GM21619 (cell line): ENCODE results near the gene SYK.
A peak's percentile ranks its signal among the peaks of the same experiment; 100 is the strongest.
"Not testable (repeated sequence)": the region's sequence is repeated elsewhere in the genome, so short reads cannot be mapped to it uniquely, and the experiment has no call there.

Source experiments
- ATAC-seq: cut with Tn5 transposase; IDR thresholded peaks from one replicate; pipeline ENCODE4 v1.9.1; 2021; ENCODE audit not compliant: unreplicated experiment

The SYK gene

DNA sequence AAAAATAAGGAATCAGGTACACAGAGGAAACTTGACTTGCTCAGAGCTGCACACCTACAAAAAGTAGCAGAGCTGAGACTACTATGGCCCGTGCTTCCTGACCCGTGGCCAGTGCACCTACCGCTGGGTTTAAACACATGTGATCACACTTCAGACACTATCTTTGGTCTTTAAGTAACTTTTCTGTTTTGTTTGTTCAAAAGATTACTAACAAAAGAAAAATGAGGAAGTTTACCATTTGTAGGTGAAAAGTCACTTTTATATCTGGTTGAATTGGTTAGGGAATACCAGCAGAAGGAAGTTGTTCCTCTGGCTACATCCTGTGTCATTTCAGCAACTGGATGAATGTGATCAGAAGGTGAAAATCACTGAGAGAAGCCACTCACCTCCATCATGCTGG, 6.5 kb upstream of the SYK start:
- ATAC-seq, result no peak

GRCh38 chr9:90795871-90796317, 5.7 kb upstream of the SYK start:
- ATAC-seq, result peak; percentile 39

DNA sequence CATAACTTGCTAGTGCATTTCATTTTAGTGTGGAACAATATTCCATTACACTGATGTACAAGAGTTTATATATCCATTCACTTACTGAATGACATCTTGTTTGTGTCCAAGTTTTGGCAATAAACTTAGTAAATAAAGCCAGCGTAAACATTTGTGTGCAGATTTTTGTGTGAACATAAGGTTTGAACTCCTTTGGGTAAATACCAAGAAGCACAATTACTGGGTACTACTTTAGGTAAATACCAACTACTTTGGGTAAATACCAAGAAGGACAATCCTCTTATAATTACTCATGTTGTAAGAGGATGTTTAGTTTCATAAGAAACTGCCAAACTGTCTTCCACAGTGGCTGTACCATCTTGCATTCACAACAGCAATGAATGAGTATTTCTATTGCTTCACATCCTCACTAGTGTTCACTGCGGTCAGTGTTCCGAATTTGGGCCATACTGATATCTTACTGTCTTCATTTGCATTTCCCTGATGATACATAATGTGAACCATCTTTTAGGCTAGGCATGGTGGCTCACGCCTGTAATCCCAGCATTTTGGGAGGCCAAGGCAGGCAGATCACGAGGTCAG, 2.3 kb upstream of the SYK start:
- no peak for ATAC-seq

DNA sequence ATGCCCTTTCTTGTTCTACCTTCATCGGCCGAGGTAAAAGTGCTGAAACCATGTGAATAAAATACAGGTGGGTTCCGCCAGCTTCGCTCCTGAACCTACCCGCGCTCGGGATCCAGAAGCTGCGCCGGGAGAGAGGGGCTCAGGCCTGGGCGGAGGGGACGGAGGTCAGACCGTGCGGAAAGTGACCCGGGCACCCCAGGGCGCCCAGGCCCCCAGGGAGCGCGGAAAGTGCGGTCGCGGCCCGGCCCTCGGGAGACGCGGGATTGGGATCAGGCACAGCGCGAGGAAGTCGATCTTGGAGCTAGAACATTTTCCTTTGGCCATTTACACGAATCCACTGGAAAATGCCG, 329 bp downstream of the SYK start:
- peak; percentile 5 for ATAC-seq

DNA sequence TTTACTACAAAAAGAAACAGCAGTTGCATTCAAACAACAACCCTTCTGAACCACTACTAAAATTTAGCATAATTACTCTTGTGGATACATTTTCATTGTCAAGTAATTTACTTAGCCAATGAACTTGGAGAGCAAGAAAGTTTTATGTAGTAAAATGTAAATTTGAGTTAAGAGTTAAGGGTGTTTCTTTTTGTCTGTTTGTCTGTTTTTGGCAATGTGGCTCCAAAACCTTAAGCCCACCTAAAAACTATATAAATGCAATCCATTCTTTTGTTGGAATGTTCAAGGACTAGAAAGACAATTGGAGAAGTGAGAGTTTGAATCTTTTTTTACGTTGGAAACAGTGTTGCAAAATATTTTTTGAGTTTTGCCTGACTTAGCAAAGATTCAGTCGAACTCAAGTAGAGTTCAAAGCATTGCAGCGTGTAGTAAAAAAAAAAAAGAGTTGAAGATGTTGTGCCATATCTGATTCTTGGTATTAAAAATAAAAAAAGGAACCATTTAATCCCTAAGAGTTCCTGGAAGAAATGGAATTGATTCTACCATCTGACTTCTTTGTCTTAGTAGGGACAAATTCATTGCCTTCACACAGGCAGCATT, 867 bp downstream of the SYK start:
- ATAC-seq, result no peak

DNA sequence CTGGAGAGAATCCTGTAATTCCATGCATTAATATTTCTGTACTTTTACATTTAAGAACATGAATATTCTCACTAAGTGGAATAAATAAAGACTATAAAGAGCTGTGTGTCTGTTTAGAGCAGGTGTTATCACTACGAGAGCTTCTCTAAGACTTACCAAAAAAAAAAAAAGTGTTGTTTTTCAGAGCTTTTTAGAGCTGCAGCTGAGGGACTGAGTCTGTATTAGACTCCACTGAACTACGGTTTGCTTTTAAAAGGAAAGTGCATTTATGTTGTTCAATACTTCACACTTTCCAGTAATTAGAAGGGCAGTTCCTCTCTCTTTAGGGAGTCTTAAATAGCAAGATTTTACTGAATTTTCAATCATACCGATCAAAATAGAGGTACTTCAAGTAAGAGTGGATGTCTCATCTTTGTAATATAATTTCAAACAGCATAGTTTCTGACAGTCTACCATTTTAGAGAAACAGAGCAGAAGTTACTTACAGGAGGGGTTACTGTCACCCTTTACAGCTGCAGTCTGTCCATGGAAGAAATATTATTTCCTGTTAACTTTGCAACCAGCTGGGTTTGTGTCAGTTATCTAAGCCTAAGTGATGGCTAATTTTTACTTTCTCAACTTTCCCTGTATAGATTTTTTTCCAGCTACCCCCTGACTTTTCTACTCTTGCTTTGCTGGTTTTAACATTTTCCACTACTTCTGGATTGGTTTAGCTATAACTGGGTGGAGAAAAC, 2.4 kb downstream of the SYK start:
- no peak for ATAC-seq

DNA sequence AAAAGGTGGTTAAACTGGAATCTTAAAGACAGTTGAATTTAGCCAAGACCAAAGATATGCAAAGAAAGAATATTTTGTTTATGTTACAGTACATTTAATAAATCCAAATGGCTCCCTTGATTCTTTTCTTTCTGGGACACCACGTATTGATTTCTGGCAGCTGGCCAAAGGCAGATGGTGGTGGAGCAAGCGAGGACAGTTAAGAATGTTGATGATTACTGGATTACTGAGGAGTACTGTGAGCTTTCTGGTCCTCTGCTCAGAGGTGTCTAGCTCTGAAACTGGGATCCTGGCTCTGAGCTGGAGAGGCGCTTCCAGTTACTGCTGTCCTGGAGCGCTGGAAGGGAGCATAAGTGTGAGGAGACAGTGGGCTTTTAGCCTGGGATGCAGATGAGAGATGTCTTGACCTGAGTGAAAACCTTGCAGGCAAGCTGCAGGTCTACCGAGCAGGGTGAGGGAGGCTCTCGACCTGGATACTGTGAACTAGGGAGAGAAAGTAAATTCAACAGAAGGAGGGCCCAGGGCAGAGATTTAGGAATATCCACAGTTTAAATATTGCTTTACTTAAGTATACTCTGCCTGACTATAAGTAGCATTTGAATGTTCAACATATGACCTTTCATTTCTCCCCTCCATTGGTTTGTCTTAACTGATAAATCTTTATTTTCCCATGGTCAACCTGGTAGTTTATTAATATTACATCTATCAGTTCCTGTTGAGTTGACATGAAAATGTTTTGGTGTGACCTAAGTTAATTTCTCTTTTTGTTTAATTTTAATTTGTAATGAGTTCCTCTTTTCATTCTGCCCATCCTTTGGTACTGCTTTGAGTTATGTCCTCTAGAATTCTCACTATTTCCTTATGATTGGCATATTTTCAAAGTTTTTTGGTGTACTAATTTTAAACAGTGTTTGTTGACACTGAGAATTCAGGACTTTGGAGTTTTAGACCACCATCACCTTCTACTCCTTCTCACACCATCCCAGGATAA, 3.7 kb downstream of the SYK start:
- ATAC-seq, result no peak

GRCh38 chr9:90807006-90807405, 5.4 kb downstream of the SYK start:
- no peak for ATAC-seq

DNA sequence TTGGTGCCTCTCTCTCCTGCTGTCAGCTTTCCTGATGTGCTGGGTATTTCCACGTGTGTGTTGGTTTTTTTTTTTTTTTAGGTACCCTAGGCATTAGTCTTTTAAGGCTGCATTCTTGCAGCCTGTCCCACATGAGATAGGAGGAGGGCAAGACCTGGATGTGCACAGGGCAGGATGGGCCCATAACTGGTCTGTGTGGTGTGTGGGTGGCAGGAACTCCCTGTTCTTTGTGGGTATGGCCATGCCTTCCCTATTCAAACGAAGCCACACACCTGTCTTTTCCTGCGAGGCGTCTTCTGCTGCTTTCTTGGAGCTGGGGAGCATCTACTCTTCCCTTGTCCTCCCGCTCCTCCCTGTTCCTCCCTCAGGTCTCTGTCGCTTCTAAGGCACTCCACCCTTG, 6.8 kb downstream of the SYK start:
- ATAC-seq, result no peak

- peak; percentile 49 for ATAC-seq
Measured at GRCh38 chr9:90808890-90809685, 7.5 kb downstream of the SYK start.

DNA sequence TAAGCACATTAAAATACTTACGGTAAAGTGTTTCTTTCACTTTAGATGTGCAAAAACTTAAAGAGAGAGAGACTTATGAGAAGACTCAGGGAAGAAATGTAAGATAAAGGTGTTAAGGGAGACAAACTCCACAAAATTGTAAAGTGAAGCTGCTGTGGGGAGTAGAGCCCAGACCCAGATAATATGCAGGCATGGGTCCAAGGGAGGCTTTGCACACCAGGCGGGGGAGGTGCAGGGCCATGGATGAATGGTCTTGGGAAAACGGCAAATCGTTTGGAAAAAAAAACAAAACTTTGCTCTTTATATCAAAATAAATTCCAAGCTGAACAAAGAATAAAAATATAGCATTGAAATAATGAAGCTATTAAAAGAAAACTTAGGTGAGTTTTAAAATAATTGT, 9.1 kb downstream of the SYK start:
- no peak for ATAC-seq

DNA sequence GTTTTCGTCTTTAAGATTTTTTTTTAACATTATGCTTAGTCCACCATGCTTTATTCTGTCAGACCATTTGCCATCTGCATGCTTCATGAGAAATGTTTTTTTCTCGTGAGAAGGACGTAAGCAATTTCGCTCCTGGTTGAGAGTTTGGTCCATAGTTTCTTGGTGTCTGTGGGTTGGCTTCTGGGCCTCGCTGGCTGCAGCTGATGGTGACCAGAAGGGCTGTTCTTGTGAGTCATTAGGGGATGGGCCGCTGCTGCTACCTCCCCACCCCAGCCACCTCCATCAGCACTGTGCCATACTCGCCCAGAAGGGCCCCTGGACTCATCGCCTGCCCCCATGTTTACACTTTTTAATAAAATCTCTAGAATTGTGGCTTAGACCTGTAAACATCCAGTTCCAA, 11.4 kb downstream of the SYK start:
- no peak for ATAC-seq

DNA sequence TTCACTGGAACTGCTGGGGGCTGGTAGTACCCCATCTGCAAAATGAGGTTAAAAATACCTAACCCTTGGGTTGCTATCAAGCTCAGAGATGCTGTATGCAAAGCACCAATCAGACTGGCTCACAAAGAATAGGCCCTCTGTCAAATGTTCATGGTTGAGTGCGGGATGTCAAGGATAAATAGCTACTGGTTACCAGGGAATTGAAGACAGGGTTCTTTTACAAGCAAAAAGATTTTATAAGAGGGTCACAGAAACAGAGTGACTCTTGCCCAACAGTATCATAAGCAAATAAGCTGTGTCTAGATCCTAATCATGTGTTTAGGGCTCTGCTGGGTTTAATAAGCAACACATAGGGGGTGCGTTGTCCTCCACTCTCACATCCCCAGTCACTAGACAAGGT, 11.9 kb downstream of the SYK start:
- no peak for ATAC-seq

DNA sequence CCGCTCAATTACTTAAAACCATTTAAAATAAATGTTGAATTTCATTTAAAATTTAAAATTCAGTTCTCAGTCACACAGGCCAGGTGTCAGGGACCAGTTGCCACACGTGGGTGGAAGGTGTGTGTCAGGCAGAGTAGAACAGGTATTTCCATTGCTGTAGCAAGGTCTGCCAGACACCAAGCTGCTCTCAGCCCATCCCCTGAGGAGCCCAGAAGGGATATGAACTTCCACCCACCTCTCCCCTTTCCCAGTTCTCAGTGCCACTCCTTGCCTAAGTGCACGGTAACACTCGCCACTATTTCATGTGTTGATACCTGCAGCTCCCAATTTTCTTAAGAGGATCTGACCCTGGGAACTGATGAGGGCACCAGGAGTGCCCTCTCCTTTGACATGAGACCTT, 12.7 kb downstream of the SYK start:
- ATAC-seq, result no peak

- ATAC-seq, result peak; percentile 64
Measured at GRCh38 chr9:90815183-90815943, 13.7 kb downstream of the SYK start.

DNA sequence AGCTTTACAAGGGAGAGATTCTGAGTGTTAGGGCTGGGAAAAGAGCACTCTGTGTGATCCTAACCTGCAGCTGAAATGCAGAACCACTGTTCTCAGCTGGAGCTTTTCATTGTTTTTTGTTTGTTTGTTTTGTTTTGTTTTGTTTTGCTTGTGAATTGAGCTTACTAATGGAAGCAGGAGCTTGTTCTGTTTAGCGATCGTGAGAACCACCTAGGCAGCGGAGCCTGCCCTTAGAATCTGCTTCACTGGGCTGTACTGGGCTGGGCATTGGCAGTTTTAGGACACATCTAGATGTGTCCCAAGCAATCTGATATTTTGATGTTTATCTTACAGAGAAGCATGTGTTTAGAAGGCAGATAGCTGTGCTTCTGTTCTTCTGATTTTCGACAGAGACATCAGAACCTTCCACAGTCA, 14.3 kb downstream of the SYK start:
- no peak for ATAC-seq

- ATAC-seq, result no peak
Measured at GRCh38 chr9:90816690-90817089, 15.1 kb downstream of the SYK start.

GRCh38 chr9:90818279-90818678, 16.7 kb downstream of the SYK start:
- ATAC-seq, result no peak

- ATAC-seq, result not testable (repeated sequence)
Measured at GRCh38 chr9:90820406-90820805, 18.8 kb downstream of the SYK start.

- ATAC-seq, result not testable (repeated sequence)
Measured at GRCh38 chr9:90821236-90821635, 19.6 kb downstream of the SYK start.
